Fibroblast of mammary gland (primary cell): ENCODE measurements around the gene GRAP.

Source experiments
- DNase-seq: peaks from one replicate; pipeline ENCODE4 v3.0.0-alpha.2; 2010; ENCODE audit warnings: low read depth
- H3K4me3 ChIP-seq: 2 replicates; pipeline ENCODE4 v1.5.1; 2011; ENCODE audit warnings: low read depth, mild to moderate bottlenecking, low read length, moderate library complexity; ENCODE audit not compliant: control insufficient read depth
- TF ChIP-seq, protein P1 (sequence below): conservative IDR thresholded peaks from 2 replicates; pipeline ENCODE4 v1.5.1; 2011; ENCODE audit warnings: low read depth, low read length, inconsistent platforms; ENCODE audit not compliant: control insufficient read depth, insufficient read depth

Gene GRAP

DNA sequence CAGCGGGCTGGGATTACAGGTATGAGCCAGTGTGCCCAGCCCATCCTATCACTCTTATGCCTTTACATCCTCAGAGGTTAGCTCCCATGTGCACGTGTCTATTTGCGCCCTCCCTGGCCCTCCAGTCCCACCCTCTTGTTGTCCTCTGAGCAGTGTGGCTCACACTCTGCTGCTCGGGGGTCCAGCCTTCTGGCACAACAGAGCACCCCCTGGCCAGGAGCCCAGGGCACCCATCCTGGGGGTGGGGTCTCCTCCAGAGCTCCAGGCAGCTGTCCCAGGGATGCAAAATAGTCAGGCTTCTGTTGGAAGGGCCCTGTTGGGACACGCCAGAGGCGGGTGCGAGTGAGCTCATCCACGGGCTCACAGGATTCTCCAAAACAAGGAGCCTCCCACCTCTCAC is 30.5 kb downstream of the GRAP start:
- TF ChIP-seq, protein P1, sequence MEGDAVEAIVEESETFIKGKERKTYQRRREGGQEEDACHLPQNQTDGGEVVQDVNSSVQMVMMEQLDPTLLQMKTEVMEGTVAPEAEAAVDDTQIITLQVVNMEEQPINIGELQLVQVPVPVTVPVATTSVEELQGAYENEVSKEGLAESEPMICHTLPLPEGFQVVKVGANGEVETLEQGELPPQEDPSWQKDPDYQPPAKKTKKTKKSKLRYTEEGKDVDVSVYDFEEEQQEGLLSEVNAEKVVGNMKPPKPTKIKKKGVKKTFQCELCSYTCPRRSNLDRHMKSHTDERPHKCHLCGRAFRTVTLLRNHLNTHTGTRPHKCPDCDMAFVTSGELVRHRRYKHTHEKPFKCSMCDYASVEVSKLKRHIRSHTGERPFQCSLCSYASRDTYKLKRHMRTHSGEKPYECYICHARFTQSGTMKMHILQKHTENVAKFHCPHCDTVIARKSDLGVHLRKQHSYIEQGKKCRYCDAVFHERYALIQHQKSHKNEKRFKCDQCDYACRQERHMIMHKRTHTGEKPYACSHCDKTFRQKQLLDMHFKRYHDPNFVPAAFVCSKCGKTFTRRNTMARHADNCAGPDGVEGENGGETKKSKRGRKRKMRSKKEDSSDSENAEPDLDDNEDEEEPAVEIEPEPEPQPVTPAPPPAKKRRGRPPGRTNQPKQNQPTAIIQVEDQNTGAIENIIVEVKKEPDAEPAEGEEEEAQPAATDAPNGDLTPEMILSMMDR: no peak
- no peak for DNase-seq
- H3K4me3 ChIP-seq: no peak overlapping the region

DNA sequence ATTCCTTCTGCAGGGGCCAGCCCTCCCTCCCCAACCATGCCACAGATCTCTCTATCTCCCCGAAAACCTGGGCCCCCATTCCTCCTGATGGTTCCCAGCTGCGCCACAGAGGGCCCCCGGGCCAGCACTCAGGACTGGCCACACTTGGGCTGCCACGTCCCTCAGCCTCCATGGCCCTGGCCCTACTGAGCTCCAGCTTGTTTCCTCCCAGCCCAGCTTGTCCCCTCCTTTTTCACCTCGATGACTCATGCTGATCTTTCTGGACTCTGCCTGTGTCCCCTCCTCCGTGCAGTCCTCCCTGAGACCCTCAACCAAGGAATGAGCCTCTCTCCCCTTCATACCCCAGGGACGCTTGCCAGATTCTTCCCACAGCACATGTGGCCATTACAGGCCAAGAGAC is 31.3 kb downstream of the GRAP start:
- DNase-seq: no peak
- TF ChIP-seq, protein P1: no peak
- H3K4me3 ChIP-seq: no peak overlapping the region

DNA sequence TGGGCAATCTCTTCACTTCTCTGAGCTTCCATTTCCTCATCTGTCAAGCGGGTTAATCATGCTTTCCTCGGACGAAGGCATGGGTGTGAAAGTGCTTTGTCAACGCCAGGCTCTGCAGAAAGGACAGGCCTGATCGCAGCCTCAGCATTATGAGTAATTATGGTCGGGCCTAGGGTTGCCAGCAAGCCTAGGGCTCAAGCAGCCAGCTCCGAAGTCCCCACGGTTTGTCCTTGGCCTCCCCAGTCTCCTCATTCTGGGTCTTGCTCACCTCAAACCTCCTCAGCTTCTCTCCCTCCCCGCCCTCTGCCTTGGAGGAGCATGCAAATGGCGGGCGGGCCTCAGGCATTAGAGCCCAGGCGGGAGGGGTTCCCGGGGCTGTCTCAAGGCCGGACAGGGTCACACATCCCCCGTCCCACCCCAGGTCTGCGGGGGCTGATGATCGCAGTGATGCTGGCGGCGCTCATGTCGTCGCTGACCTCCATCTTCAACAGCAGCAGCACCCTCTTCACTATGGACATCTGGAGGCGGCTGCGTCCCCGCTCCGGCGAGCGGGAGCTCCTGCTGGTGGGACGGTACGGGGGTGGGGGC is 32.0 kb downstream of the GRAP start:
- no peak overlapping the region for H3K4me3 ChIP-seq
- TF ChIP-seq, protein P1: no peak
- DNase-seq: no peak

DNA sequence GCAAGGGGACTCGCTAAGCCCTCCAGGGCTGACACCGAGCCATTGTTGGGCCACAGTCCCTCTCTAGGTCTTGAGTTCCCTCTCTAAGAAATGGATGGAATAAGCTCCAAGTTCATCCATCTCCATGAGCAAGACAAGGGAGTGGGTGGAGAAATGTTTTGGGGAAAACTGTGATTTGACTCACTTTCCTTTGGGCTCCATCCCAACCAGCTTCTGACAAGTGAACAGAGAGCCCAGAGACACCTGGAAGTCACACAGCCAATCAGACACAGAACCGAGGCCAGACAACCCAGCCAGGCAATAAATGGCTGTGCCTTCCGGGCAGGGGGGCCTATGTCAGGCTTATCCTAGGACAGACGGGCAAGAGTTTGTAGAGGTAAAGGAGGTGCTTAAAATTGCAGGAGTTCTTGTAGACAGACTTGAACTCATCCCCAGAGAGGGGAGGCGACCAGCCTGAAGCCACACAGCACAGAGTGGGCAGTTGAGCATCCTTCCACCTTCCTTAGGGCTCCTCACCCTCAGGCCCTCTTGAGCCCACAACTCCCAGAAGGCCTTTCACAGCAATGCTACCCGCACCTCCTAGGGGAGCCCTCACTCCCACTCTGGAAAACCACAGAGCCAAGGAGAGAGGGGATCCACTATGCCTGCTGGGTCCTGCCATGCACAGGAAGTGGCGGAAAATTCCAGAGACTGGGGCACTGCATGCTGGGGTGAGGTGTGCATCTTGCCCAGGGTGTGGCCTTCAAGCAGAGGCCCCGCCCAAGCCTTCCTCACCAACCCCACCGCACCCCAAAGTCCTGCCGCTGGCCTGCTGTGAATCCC is 32.7 kb downstream of the GRAP start:
- DNase-seq: no peak
- TF ChIP-seq, protein P1: no peak
- no peak overlapping the region for H3K4me3 ChIP-seq

DNA sequence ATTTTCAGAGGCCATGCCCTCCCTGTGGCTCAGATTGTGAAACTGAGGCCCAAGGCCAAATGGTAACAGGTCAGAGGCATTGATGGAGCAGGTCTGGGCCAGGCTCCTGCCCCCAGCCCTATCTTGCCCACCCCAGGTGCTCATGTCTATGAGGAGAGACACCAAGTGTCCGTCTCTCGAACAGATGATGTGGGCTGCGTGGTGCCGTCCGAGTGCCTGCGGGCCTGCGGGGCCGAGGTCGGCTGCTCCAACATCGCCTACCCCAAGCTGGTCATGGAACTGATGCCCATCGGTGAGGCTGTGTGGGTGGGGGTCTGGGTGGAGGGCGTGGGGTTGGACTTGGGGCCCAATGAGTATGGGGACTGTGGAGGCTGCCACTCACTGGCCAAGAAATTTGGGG is 33.5 kb downstream of the GRAP start:
- DNase-seq: no peak
- H3K4me3 ChIP-seq: no peak overlapping the region
- TF ChIP-seq, protein P1: no peak

DNA sequence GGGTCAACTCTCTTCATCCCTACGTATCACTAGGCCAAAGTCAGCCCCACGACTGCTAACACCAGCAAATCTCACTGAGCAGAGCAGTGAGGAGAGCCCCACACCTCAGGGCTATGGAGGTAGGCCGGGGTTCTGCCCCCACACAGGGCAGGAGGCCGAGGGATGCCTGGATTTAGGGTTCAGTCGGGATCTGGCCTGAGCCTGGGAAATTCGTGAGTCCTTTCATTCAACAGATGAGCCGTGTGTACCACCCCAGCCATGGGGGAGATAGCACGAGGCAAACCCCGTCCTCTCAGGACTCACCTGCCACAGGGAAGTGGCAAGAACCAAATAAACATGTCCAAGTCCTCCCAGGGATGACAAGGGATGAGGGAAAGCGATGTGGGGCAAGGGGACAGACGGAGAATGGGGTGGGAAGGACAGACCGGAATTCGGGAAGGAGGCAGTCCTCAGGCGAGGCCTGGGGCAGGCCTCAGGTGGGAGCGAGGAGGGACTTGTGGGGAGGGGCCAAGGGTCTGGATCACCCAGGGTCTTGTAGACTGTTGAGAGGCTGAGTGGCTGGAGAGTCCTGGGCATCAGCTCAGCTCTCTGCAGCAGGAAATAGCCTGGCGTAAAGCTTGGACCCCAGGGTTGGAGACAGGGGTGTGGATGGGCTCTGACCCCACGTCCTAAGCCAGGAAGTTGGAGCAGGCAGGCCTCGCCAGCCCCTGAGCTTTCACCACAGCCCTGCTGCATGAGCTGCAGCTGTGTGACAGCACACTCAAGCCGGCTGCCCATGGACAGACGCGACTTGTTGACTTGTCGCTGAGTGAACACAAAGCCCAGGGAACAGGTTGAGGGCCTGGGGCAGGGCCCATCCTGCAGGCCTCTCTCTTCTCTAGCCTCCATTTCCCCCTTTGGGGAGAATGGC is 34.3 kb downstream of the GRAP start:
- H3K4me3 ChIP-seq: no peak overlapping the region
- no peak for DNase-seq
- TF ChIP-seq, protein P1: no peak
